ENCODE results near the gene TENM4.

GRCh38 chr11:78630561-78631303 lies 810.1 kb downstream of the TENM4 start:
- TF ChIP-seq POLR2A (IDR thresholded peaks at IDR 0.05) (no peak), CTCF (IDR thresholded peaks at IDR 0.05) (no peak)

Measured in Peyer's patch (tissue), 4 donors.